HG03520 (cell line): ENCODE results near the gene UBC.

ENCODE experiments used
- ATAC-seq: cut with Tn5 transposase; IDR thresholded peaks from one replicate; pipeline ENCODE4 v1.9.1; 2021; ENCODE audit warnings: mild to moderate bottlenecking, moderate library complexity; ENCODE audit not compliant: unreplicated experiment

The UBC gene

DNA sequence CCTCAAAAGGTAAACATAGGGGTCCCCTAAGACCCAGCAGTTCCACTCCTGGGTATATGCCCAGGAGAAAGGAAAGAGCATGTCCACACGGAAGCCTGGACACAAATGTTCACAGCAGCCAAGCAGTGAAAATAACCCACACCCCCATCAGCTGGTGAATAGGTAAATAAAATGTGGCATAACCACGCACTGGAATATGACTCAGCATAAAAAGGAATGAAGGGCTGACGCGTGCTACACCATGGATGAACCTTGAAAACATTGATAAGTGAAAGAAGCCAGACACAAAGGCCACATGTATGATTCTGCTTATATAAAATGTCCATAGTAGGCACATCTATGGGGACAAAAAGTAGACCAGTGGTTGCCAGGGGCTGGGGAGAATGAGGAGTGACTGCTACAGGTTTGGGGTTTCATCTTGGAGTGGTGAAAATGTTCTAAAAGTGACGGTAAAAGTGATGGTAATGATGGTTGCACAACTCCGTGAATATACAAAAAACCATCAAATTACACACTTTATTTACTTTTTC lies 47.0 kb downstream of the UBC start:
- no peak for ATAC-seq

GRCh38 chr12:124866883-124867400 lies 47.5 kb downstream of the UBC start:
- no peak for ATAC-seq

- ATAC-seq: no peak
These were observed 48.1 kb downstream of the UBC start for GRCh38 chr12:124866195-124866882.

DNA sequence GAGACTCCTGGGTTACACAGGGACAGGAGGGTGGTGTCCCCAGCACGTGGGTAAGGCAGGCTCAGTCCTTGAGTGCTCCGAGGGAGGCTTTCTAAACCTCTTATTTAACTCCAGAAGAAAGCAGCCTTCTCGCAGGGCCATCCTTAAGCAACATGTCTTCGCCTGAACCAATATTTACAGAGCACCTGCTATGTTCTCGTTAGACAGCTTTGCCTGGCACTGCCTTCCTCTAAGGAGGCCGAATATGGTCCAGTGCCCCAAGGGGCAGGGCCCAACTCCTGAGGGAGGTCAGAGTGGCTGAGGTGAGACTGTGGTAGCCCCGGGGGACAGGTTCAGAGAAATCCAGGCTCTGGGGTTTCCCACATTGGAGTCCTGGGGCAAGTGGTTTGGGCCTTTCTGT lies 48.7 kb downstream of the UBC start:
- no peak for ATAC-seq

- no peak for ATAC-seq
These were observed 50.1 kb downstream of the UBC start for GRCh38 chr12:124864326-124864752.

- ATAC-seq: peak; percentile 54
These were observed 50.8 kb downstream of the UBC start, which contains the start of gene SCARB1 for GRCh38 chr12:124863416-124864325. Gene SCARB1, minus strand, starts transcription at chr12:124863864. Its CDS starts 144 bp downstream, at chr12:124863720.

- peak; percentile 16 for ATAC-seq
These were observed 51.6 kb downstream of the UBC start for GRCh38 chr12:124862768-124863415.

DNA sequence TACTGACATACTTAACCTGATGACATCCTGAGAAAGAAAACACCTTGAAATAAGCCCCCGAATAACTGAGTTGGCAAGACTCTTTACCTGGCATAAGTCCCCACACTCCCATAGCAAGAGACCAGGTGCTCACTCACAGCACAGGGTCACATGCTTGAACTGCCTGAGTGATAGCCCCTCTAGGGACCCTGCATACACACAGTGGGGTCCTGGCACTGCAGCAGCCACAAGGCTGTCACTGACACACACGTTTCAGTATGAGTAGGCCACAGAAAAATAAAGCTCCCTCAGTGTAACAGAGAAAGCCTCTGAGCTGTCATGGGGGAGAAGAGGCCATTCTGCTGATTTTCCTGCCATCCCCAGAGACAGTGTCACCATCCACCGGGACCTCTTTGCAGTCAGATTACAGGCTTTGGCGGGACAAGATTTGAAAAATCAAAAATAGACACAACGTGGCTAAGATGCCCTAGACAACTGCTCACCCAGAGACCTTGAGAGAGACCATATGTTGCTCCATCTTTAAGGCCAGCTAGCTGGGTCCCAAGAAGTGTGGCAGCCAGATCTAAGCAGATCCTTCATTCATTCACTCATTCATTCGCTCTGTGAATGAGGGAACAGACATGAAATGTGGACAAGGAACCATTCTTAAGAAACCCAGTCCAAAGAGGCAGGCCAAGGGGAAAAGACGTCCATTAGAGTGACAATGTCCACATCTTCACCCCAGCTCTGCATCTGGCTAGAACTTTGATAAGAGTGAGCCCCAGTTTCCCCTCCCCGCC lies 52.4 kb downstream of the UBC start:
- peak; percentile 40 for ATAC-seq
